ENCODE results near the gene ARRDC4. TPM values are rescaled to one million over a fixed set of nuclear protein-coding genes. Genes with fewer than 3 reads are reported as not detected.
A peak's percentile ranks its signal among the peaks of the same experiment; 100 is the strongest.

The ARRDC4 gene
- total and polyA plus RNA-seq, 9 of the 15 experiments (the other 6 are each of a cell fraction or from before 2014, with no cell fraction given) = 4.3 to 16.1 (median 14.4) TPM

GRCh38 chr15:97960364-97961066 lies at the start of gene ARRDC4 (continued):
- TF ChIP-seq NKRF (IDR thresholded peaks at IDR 0.05; ENCODE audit: borderline replicate concordance) = no peak
- TF ChIP-seq ELF4 (CRISPR knock-in tag; IDR thresholded peaks at IDR 0.05) = no peak
- TF ChIP-seq ZNF175 (CRISPR knock-in tag; IDR thresholded peaks at IDR 0.05; ENCODE audit: low read depth) = no peak
- TF ChIP-seq SNAPC5 (CRISPR knock-in tag; IDR thresholded peaks at IDR 0.05) = no peak
- TF ChIP-seq ZHX1 (conservative IDR thresholded peaks at IDR 0.05; ENCODE audit: low read length) = no peak
- peak; percentile 81 for TF ChIP-seq ARID4B (CRISPR knock-in tag; IDR thresholded peaks at IDR 0.05)
- TF ChIP-seq SMARCE1 (IDR thresholded peaks at IDR 0.05) = no peak
- TF ChIP-seq RBM14 (IDR thresholded peaks at IDR 0.05; ENCODE audit: borderline replicate concordance, insufficient read depth, low read depth, low read length) = no peak
- peak; percentile 66 for TF ChIP-seq ARID1B (IDR thresholded peaks at IDR 0.05)
- TF ChIP-seq CHAMP1 (IDR thresholded peaks at IDR 0.05) = no peak
- TF ChIP-seq NFIC (IDR thresholded peaks at IDR 0.05) = peak; percentile 66
- no peak for TF ChIP-seq XRCC5 (IDR thresholded peaks at IDR 0.05; ENCODE audit: low read depth, low read length)
- peak; percentile 67 for TF ChIP-seq TCF3 (CRISPR knock-in tag; IDR thresholded peaks at IDR 0.05)
- peak; percentile 85 for TF ChIP-seq CREM (IDR thresholded peaks at IDR 0.05; ENCODE audit: low read depth)
- TF ChIP-seq ZNF41 (CRISPR knock-in tag; conservative IDR thresholded peaks at IDR 0.05) = no peak
- no peak for TF ChIP-seq SRSF9 (IDR thresholded peaks at IDR 0.05; ENCODE audit: borderline replicate concordance, low read depth, low read length)
